DOHH2 (cell line): ENCODE data around the gene HBB.

Experiments
- EZH2phosphoT487 ChIP-seq: fragments of 200-600 bp; sonication (generic); IDR thresholded peaks from 2 replicates; pipeline ENCODE4 v1.6.1; 2017; ENCODE audit warnings: borderline replicate concordance, mild to moderate bottlenecking, antibody characterized with exemption, low read length, moderate library complexity, mixed read lengths
- TF ChIP-seq, protein P1 (sequence below): fragments of 200-600 bp; sonication (generic); IDR thresholded peaks from one replicate; pipeline ENCODE4 v1.5.1; 2014; ENCODE audit warnings: antibody characterized with exemption, mild to moderate bottlenecking, low read depth, low read length; ENCODE audit not compliant: poor library complexity, severe bottlenecking

DNA sequence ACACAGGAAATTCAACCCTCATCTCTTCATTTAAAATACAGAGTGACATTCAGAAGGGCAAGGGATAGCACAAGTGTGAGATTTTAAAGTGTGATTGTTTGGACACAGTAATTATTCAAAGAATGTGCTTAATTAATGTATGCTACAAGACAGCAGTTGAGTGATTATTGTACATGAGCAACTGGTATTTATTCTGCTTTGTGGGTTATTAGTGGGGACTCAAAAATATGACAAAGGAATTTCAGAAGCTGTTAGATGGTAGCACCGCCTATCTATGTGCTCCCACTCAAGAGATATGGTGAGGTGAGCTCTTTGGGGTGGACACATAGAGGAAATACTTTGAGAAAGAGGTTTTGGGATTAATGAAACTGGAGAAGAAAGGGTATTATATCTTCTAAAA is 13.2 kb upstream of the HBB start:
- no peak for TF ChIP-seq EZH2phosphoT487
- TF ChIP-seq, protein P1, sequence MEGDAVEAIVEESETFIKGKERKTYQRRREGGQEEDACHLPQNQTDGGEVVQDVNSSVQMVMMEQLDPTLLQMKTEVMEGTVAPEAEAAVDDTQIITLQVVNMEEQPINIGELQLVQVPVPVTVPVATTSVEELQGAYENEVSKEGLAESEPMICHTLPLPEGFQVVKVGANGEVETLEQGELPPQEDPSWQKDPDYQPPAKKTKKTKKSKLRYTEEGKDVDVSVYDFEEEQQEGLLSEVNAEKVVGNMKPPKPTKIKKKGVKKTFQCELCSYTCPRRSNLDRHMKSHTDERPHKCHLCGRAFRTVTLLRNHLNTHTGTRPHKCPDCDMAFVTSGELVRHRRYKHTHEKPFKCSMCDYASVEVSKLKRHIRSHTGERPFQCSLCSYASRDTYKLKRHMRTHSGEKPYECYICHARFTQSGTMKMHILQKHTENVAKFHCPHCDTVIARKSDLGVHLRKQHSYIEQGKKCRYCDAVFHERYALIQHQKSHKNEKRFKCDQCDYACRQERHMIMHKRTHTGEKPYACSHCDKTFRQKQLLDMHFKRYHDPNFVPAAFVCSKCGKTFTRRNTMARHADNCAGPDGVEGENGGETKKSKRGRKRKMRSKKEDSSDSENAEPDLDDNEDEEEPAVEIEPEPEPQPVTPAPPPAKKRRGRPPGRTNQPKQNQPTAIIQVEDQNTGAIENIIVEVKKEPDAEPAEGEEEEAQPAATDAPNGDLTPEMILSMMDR: no peak
